Iris pigment epithelial cell (primary cell): ENCODE results near the gene LZTR1.
"Not testable (repeated sequence)": the region's sequence is repeated elsewhere in the genome, so short reads cannot be mapped to it uniquely, and the experiment has no call there.

ENCODE experiments used
- DNase-seq: peaks from one replicate; pipeline ENCODE4 v3.0.0-alpha.2; 2011; ENCODE audit warnings: low read depth

LZTR1 gene

GRCh38 chr22:20981787-20982562, at the start of gene LZTR1:
Gene LZTR1, plus strand, starts transcription at chr22:20982297. Its CDS starts 75 bp downstream, at chr22:20982372.
- DNase-seq: peak; percentile 93

- DNase-seq: no peak
Observed at GRCh38 chr22:20933910-20934309, 48.2 kb upstream of the LZTR1 start.

GRCh38 chr22:20935049-20935448, 47.0 kb upstream of the LZTR1 start:
- not testable (repeated sequence) for DNase-seq

- DNase-seq: not testable (repeated sequence)
Observed at GRCh38 chr22:20935780-20936539, 46.1 kb upstream of the LZTR1 start.

- no peak for DNase-seq
Observed at GRCh38 chr22:20937031-20937793, 44.9 kb upstream of the LZTR1 start.

GRCh38 chr22:20937794-20938671, 44.1 kb upstream of the LZTR1 start:
- DNase-seq: peak; percentile 39

- not testable (repeated sequence) for DNase-seq
Observed at GRCh38 chr22:20939457-20940185, 42.5 kb upstream of the LZTR1 start.

GRCh38 chr22:20940186-20940651, 41.9 kb upstream of the LZTR1 start:
- DNase-seq: no peak

- DNase-seq: no peak
Observed at GRCh38 chr22:20940904-20941385, 41.2 kb upstream of the LZTR1 start.

- not testable (repeated sequence) for DNase-seq
Observed at GRCh38 chr22:20942203-20942902, 39.7 kb upstream of the LZTR1 start.

- no peak for DNase-seq
Observed at GRCh38 chr22:20943104-20943933, 38.8 kb upstream of the LZTR1 start.

GRCh38 chr22:20944042-20944441, 38.1 kb upstream of the LZTR1 start:
- no peak for DNase-seq

- DNase-seq: no peak
Observed at GRCh38 chr22:20945578-20945934, 36.5 kb upstream of the LZTR1 start.

- DNase-seq: peak; percentile 46
Observed at GRCh38 chr22:20946080-20946986, 35.8 kb upstream of the LZTR1 start.

GRCh38 chr22:20946991-20947390, 35.1 kb upstream of the LZTR1 start:
- DNase-seq: no peak

- DNase-seq: no peak
Observed at GRCh38 chr22:20948450-20948849, 33.6 kb upstream of the LZTR1 start.

- DNase-seq: no peak
Observed at GRCh38 chr22:20948989-20949388, 33.1 kb upstream of the LZTR1 start.

- DNase-seq: no peak
Observed at GRCh38 chr22:20949698-20950183, 32.4 kb upstream of the LZTR1 start.
